Naive thymus-derived CD4-positive, alpha-beta T cell (primary cell): ENCODE results near the gene ATP6V0D1. TPM values are rescaled to one million over a fixed set of nuclear protein-coding genes. Genes with fewer than 3 reads are reported as not detected.
A peak's percentile ranks its signal among the peaks of the same experiment; 100 is the strongest.

Experiments
- ATAC-seq: fragments of 150-1000 bp; cut with Tn5 transposase; 2 replicates; pipeline ENCODE4 v1.10.0; 2021; ENCODE audit warnings: mild to moderate bottlenecking, moderate library complexity
- CTCF ChIA-PET: fragments of 350-600 bp; sonication (Branson Sonifier 250); formaldehyde crosslinking; loops from one replicate; lab custom pipeline; 2021; ENCODE audit warnings: antibody characterized with exemption; lab: Charles Lee
- POLR2A ChIA-PET: fragments of 350-600 bp; sonication (Branson Sonifier 250); formaldehyde crosslinking; loops from one replicate; lab custom pipeline; 2021; ENCODE audit warnings: antibody characterized with exemption, inconsistent platforms; lab: Charles Lee
- DNase-seq, 9 donors: peaks; one replicate each; pipeline versions ENCODE4 v3.0.0 to v3.0.0-alpha.2; 2020 to 2022; ENCODE audit warnings: mixed read lengths in 1 of 9
- H3K27ac ChIP-seq: one replicate; pipeline ENCODE4 v1.7.0; 2013; ENCODE audit warnings: mild to moderate bottlenecking, low read depth, low read length, moderate library complexity
- H3K27me3 ChIP-seq, 2 donors: one replicate each; pipeline ENCODE4 v1.7.0; 2013; ENCODE audit warnings: low read length in 2 of 2, mild to moderate bottlenecking in 2 of 2, moderate library complexity in 2 of 2; ENCODE audit not compliant: control insufficient read depth in 2 of 2, insufficient read depth in 2 of 2
- H3K36me3 ChIP-seq, 3 experiments: 1 replicate in 2 of 3; 2 replicates in 1 of 3; pipeline ENCODE4 v1.7.0; 2013; ENCODE audit warnings: low read length in 3 of 3, mild to moderate bottlenecking in 3 of 3, moderate library complexity in 1 of 3; ENCODE audit not compliant: insufficient read depth in 3 of 3, control insufficient read depth in 2 of 3
- H3K4me1 ChIP-seq, 2 donors: one replicate each; pipeline ENCODE4 v1.7.0; 2013; ENCODE audit warnings: low read length in 2 of 2, mild to moderate bottlenecking in 2 of 2, moderate library complexity in 1 of 2; ENCODE audit not compliant: control insufficient read depth in 2 of 2, insufficient read depth in 2 of 2
- H3K4me3 ChIP-seq: 2 replicates; pipeline ENCODE4 v1.7.0; 2013; ENCODE audit warnings: mild to moderate bottlenecking, low read length
- H3K9me3 ChIP-seq, 3 experiments: 1 replicate in 2 of 3; 2 replicates in 1 of 3; pipeline ENCODE4 v1.7.0; 2013; ENCODE audit warnings: low read length in 3 of 3; ENCODE audit not compliant: control insufficient read depth in 2 of 3
- H3K27ac Mint-ChIP-seq, 9 donors: one replicate each; pipeline ENCODE4 v1.8.0; 2020 to 2022; ENCODE audit warnings: mixed read lengths in 9 of 9, mild to moderate bottlenecking in 8 of 9, moderate library complexity in 5 of 9, inconsistent platforms in 2 of 9
- H3K27me3 Mint-ChIP-seq, 5 donors: one replicate each; pipeline ENCODE4 v1.8.0; 2021 to 2022; ENCODE audit warnings: mixed read lengths in 5 of 5, mild to moderate bottlenecking in 1 of 5
- H3K36me3 Mint-ChIP-seq, 5 donors: one replicate each; pipeline ENCODE4 v1.8.0; 2020 to 2022; ENCODE audit warnings: mixed read lengths in 5 of 5, mild to moderate bottlenecking in 3 of 5, inconsistent platforms in 1 of 5
- H3K4me1 Mint-ChIP-seq, 7 donors: one replicate each; pipeline ENCODE4 v1.8.0; 2020 to 2022; ENCODE audit warnings: mixed read lengths in 7 of 7, mild to moderate bottlenecking in 3 of 7, inconsistent platforms in 1 of 7
- H3K4me3 Mint-ChIP-seq, 10 donors: one replicate each; pipeline ENCODE4 v1.8.0; 2020 to 2022; ENCODE audit warnings: mild to moderate bottlenecking in 10 of 10, mixed read lengths in 10 of 10, moderate library complexity in 6 of 10, inconsistent platforms in 2 of 10
- H3K9me3 Mint-ChIP-seq, 11 donors: one replicate each; pipeline ENCODE4 v1.8.0; 2020 to 2022; ENCODE audit warnings: mixed read lengths in 11 of 11, mild to moderate bottlenecking in 4 of 11, inconsistent platforms in 1 of 11, moderate library complexity in 1 of 11
- intact Hi-C, 2 donors: fragments of 100-400 bp; cut with micrococcal nuclease; formaldehyde crosslinking; loops; one replicate each; pipeline ENCODE4 v1.15.1; 2023
- polyA plus RNA-seq, 2 donors: library from polyadenylated mRNA; unstranded; fragments of 300-500 nt; fragmentation: Illumina TruSeq; gene quantifications; one replicate each; pipeline ENCODE4 v1.2.3, GENCODE V29; 2021
- total RNA-seq, 6 experiments: library from RNA in 5 of 6; stranded (reverse) in 5 of 6; gene quantifications; 1 replicate in 5 of 6; 2 replicates in 1 of 6; pipeline ENCODE4 v1.2.3 and lab custom pipeline; 2021 to 2026

The ATP6V0D1 gene
- total and polyA plus RNA-seq, 7 experiments from 2014 or later = 35.8 to 104 (median 58.2) TPM

- Histone ChIP-seq H3K27me3 (no peaks in the 10 kb centered on the region), H3K36me3 (peaks cover 0 to 90% (median 3%) of the 10 kb centered on the region in 3 experiments), H3K27ac (no peak overlapping the region), H3K9me3 (no peaks in the 10 kb centered on the region), H3K4me3 (no peak overlapping the region), H3K4me1 (no peaks in the 10 kb centered on the region)
- intact Hi-C loops = no loop called here
- DNase-seq (no peak), ATAC-seq (no peak)
- Mint-ChIP-seq H3K36me3 (peaks cover 4 to 24% (median 4%) of the 10 kb centered on the region in 5 donors), H3K27ac (no peak overlapping the region), H3K27me3 (no peaks in the 10 kb centered on the region), H3K4me3 (no peak overlapping the region), H3K9me3 (no peaks in the 10 kb centered on the region), H3K4me1 (peaks cover 0 to 5% (median 0%) of the 10 kb centered on the region in 7 donors)
- CTCF ChIA-PET = no interaction called here
- POLR2A ChIA-PET = no interaction called here
Observed at GRCh38 chr16:67442581-67443255, 38.2 kb downstream of the ATP6V0D1 start.

- POLR2A ChIA-PET = no interaction called here
Observed at GRCh38 chr16:67441907-67442306, 39.0 kb downstream of the ATP6V0D1 start.

GRCh38 chr16:67441271-67441753 is 39.6 kb downstream of the ATP6V0D1 start:
- Mint-ChIP-seq H3K9me3 (no peaks in the 10 kb centered on the region), H3K4me3 (no peak overlapping the region), H3K36me3 (peaks cover 4 to 24% (median 4%) of the 10 kb centered on the region in 5 donors), H3K27me3 (no peaks in the 10 kb centered on the region), H3K4me1 (peaks cover 0 to 3% (median 0%) of the 10 kb centered on the region in 7 donors), H3K27ac (no peak overlapping the region)
- Histone ChIP-seq H3K27ac (no peak overlapping the region), H3K27me3 (no peaks in the 10 kb centered on the region), H3K4me1 (no peaks in the 10 kb centered on the region), H3K36me3 (peaks cover 0 to 89% (median 3%) of the 10 kb centered on the region in 3 experiments), H3K4me3 (no peak overlapping the region), H3K9me3 (no peaks in the 10 kb centered on the region)
- DNase-seq (no peak), ATAC-seq (no peak)
- POLR2A ChIA-PET = no interaction called here
- CTCF ChIA-PET = no interaction called here
- intact Hi-C loops = no loop called here

More at GRCh38 chr16:67441907-67442306, 39.0 kb downstream of the ATP6V0D1 start:
- H3K27me3 ChIP-seq = no peaks in the 10 kb centered on the region
- Mint-ChIP-seq H3K4me3 (no peak overlapping the region), H3K36me3 (peaks cover 4 to 24% (median 4%) of the 10 kb centered on the region in 5 donors), H3K9me3 (no peaks in the 10 kb centered on the region), H3K27ac (peak overlapping the region in 1 of 9 donors; percentile 76), H3K27me3 (no peaks in the 10 kb centered on the region), H3K4me1 (peaks cover 0 to 3% (median 0%) of the 10 kb centered on the region in 7 donors)
- H3K36me3 ChIP-seq = peaks cover 0 to 93% (median 3%) of the 10 kb centered on the region in 3 experiments
- no peak for DNase-seq
- intact Hi-C loops = no loop called here
- no peak overlapping the region for H3K4me3 ChIP-seq
- H3K9me3 ChIP-seq = no peaks in the 10 kb centered on the region
- CTCF ChIA-PET = no interaction called here
- no peak for ATAC-seq
- H3K4me1 ChIP-seq = no peaks in the 10 kb centered on the region
- no peak overlapping the region for H3K27ac ChIP-seq

- H3K9me3 ChIP-seq = no peaks in the 10 kb centered on the region
- no peak overlapping the region for H3K4me3 ChIP-seq
- peaks cover 4 to 17% (median 4%) of the 10 kb centered on the region in 5 donors for H3K36me3 Mint-ChIP-seq
- H3K9me3 Mint-ChIP-seq = no peaks in the 10 kb centered on the region
- H3K27ac Mint-ChIP-seq = peak overlapping the region in 1 of 9 donors; percentile 32
- peaks cover 0 to 65% (median 3%) of the 10 kb centered on the region in 3 experiments for H3K36me3 ChIP-seq
- no peak overlapping the region for H3K27ac ChIP-seq
- ChIA-PET CTCF (no interaction called here), POLR2A (interaction anchor here (0.5 kb wide), 1 partner anchor 94 kb away, joined by 5 read pairs; no protein-coding TSS in a partner anchor)
- no peaks in the 10 kb centered on the region for H3K27me3 ChIP-seq
- no peaks in the 10 kb centered on the region for H3K4me1 ChIP-seq
- ATAC-seq (no peak), DNase-seq (no peak)
- intact Hi-C loops = no loop called here
- H3K27me3 Mint-ChIP-seq = peaks cover 0 to 2% (median 0%) of the 10 kb centered on the region in 5 donors
- H3K4me3 Mint-ChIP-seq = no peak overlapping the region
- peaks cover 0 to 3% (median 0%) of the 10 kb centered on the region in 7 donors for H3K4me1 Mint-ChIP-seq
Observed at GRCh38 chr16:67438824-67439393, 42.0 kb downstream of the ATP6V0D1 start.

- DNase-seq = no peak
- H3K9me3 ChIP-seq = no peaks in the 10 kb centered on the region
- peaks cover 0 to 58% (median 3%) of the 10 kb centered on the region in 3 experiments for H3K36me3 ChIP-seq
- H3K27me3 ChIP-seq = no peaks in the 10 kb centered on the region
- Mint-ChIP-seq H3K27me3 (peaks cover 0 to 5% (median 0%) of the 10 kb centered on the region in 5 donors), H3K4me3 (no peak overlapping the region), H3K4me1 (peaks cover 0 to 3% (median 0%) of the 10 kb centered on the region in 7 donors), H3K9me3 (no peaks in the 10 kb centered on the region), H3K36me3 (peaks cover 4 to 16% (median 4%) of the 10 kb centered on the region in 5 donors), H3K27ac (no peak overlapping the region)
- CTCF ChIA-PET = no interaction called here
- ATAC-seq = no peak
- POLR2A ChIA-PET = interaction anchor here (0.5 kb wide), 1 partner anchor 94 kb away, joined by 5 read pairs; no protein-coding TSS in a partner anchor
- no peaks in the 10 kb centered on the region for H3K4me1 ChIP-seq
- H3K4me3 ChIP-seq = no peak overlapping the region
- intact Hi-C loops = no loop called here
- no peak overlapping the region for H3K27ac ChIP-seq
Observed at GRCh38 chr16:67438098-67438791, 42.7 kb downstream of the ATP6V0D1 start.

GRCh38 chr16:67437513-67437912 is 43.4 kb downstream of the ATP6V0D1 start:
- Histone ChIP-seq H3K9me3 (no peaks in the 10 kb centered on the region), H3K36me3 (peaks cover 0 to 51% (median 3%) of the 10 kb centered on the region in 3 experiments), H3K4me3 (no peak overlapping the region), H3K4me1 (no peaks in the 10 kb centered on the region), H3K27me3 (no peaks in the 10 kb centered on the region), H3K27ac (no peak overlapping the region)
- ChIA-PET CTCF (no interaction called here), POLR2A (no interaction called here)
- no peak for DNase-seq
- no peak overlapping the region for H3K27ac Mint-ChIP-seq
- no peak overlapping the region for H3K4me3 Mint-ChIP-seq
- intact Hi-C loops = no loop called here
- peaks cover 0 to 3% (median 0%) of the 10 kb centered on the region in 7 donors for H3K4me1 Mint-ChIP-seq
- no peaks in the 10 kb centered on the region for H3K9me3 Mint-ChIP-seq
- ATAC-seq = no peak
- peaks cover 0 to 8% (median 0%) of the 10 kb centered on the region in 5 donors for H3K27me3 Mint-ChIP-seq
- peaks cover 4 to 16% (median 4%) of the 10 kb centered on the region in 5 donors for H3K36me3 Mint-ChIP-seq
